ENCODE results near the gene HGD. TPM values are rescaled to one million over a fixed set of nuclear protein-coding genes. Genes with fewer than 3 reads are reported as not detected.

HGD gene
- total and polyA plus RNA-seq, 2 experiments from 2014 or later, result not detected

DNA sequence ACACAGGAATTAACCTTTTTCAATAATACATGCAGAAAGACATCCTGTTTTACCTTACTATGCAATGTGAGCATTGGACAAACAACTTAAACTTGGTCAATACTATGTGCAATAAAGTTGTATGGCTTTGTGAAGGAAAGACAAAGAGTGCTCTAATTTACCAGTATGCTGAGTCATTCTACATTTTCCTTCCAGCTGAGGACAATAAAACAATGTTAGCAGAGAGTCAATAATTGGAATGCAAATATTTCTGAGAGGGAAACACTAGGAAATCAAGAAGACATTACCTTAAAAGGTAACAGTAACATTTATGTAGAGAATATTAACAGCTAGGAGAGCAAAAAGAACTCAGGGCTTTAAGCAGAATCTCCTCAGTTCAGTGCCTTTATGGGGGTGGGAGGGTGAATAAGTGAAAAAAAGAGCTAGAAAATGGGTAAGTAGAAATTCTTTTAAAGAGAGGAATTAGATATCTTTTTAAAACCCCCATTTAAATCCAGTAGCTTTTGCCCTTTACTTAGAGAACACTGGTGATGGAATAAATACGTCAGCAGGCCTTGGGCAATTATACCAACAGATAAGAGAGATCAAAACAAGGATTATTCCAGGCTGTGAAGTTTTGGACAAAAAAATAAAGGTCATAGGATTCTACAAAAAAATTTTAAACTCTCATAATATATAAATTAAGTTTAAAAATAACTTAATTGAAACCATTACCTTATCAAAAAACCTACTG, 11.6 kb upstream of the HGD start:
- peaks cover 8% of the 10 kb centered on the region for H3K4me1 ChIP-seq (ENCODE audit: low read depth)
- H3K4me3 ChIP-seq, result no peak overlapping the region
- no peaks in the 10 kb centered on the region for H3K27me3 ChIP-seq
- peak in 1 of 2 donors; percentile 64 for DNase-seq (ENCODE audit: low read depth in 1 of 2, low spot score in 1 of 2)
- no peaks in the 10 kb centered on the region for H3K36me3 ChIP-seq
- no peaks in the 10 kb centered on the region for H3K9me3 ChIP-seq (ENCODE audit: low read depth)
- TF ChIP-seq, protein P1, sequence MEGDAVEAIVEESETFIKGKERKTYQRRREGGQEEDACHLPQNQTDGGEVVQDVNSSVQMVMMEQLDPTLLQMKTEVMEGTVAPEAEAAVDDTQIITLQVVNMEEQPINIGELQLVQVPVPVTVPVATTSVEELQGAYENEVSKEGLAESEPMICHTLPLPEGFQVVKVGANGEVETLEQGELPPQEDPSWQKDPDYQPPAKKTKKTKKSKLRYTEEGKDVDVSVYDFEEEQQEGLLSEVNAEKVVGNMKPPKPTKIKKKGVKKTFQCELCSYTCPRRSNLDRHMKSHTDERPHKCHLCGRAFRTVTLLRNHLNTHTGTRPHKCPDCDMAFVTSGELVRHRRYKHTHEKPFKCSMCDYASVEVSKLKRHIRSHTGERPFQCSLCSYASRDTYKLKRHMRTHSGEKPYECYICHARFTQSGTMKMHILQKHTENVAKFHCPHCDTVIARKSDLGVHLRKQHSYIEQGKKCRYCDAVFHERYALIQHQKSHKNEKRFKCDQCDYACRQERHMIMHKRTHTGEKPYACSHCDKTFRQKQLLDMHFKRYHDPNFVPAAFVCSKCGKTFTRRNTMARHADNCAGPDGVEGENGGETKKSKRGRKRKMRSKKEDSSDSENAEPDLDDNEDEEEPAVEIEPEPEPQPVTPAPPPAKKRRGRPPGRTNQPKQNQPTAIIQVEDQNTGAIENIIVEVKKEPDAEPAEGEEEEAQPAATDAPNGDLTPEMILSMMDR (IDR thresholded peaks at IDR 0.05; ENCODE audit: low read depth, low read length), result no peak
- H3K27ac ChIP-seq, result no peak overlapping the region

DNA sequence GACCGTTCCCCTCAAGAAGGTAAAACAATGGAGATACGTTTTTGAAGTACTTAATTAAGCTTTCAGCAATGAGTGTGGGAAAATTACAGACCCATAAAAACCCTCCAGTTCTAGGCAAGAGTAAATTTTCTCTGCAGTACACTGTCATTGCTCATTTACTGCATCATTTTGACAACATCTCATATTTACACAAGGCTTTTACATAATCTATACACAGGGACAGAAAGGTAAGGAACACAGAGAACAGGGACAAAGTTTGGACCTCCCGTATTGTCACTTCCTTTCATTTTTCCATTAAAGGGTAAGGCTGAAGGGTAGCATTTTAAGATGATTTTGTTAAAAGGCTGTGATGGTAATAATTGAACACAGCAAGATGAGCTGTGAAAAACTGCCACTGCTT, 7.4 kb upstream of the HGD start:
- Histone ChIP-seq H3K4me3 (no peak overlapping the region), H3K9me3 (ENCODE audit: low read depth) (no peaks in the 10 kb centered on the region), H3K27ac (no peak overlapping the region), H3K4me1 (ENCODE audit: low read depth) (peaks cover 8% of the 10 kb centered on the region), H3K27me3 (no peaks in the 10 kb centered on the region), H3K36me3 (no peaks in the 10 kb centered on the region)
- TF ChIP-seq, protein P1 (IDR thresholded peaks at IDR 0.05; ENCODE audit: low read depth, low read length), result no peak
- no peak for DNase-seq (ENCODE audit: low read depth in 1 of 2, low spot score in 1 of 2)

DNA sequence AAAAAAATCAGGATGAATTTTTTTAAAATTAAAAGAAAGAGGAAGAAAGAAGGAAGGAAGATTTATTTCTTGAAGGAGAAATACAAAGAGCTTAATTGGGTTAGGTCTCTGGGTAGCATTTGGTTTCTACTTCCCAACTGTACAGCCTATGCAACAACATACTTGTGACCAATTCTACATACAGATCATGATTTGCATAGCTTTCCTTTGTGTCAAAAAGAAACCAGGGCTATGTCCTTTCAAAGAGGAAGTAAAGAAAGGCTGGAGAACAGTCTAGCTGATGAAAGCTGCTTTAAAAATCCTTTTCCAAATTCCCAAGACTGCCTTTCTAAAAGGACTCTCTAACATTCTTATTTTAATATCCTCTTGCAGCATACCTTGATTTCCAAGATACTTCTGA, 6.1 kb upstream of the HGD start:
- Histone ChIP-seq H3K36me3 (no peaks in the 10 kb centered on the region), H3K27me3 (no peaks in the 10 kb centered on the region), H3K4me1 (ENCODE audit: low read depth) (no peaks in the 10 kb centered on the region), H3K9me3 (ENCODE audit: low read depth) (no peaks in the 10 kb centered on the region), H3K4me3 (no peak overlapping the region), H3K27ac (no peak overlapping the region)
- DNase-seq (ENCODE audit: low read depth in 1 of 2, low spot score in 1 of 2), result peak in 1 of 2 donors; percentile 30
- TF ChIP-seq, protein P1 (IDR thresholded peaks at IDR 0.05; ENCODE audit: low read depth, low read length), result no peak

DNA sequence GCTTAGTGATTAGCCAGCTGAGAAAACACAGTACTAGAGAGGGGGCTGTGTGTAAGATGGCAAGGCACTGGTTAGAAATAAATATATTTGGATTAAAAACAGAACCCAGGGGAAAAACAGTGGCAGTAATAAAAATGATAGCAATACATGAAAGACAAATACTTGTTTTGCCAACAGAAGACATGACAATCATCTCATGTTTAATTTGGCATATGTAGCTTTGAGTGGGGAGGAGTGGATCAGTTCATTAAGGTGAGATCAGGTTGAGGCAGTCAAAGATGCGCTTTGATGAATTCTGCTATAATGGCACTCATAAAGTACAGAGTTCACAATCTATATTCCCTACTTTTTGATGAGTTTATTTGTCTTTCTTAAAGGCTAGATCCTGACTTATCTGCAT, 3.4 kb upstream of the HGD start:
- no peak overlapping the region for H3K4me3 ChIP-seq
- TF ChIP-seq, protein P1 (IDR thresholded peaks at IDR 0.05; ENCODE audit: low read depth, low read length), result no peak
- no peaks in the 10 kb centered on the region for H3K9me3 ChIP-seq (ENCODE audit: low read depth)
- H3K36me3 ChIP-seq, result no peaks in the 10 kb centered on the region
- H3K27me3 ChIP-seq, result no peaks in the 10 kb centered on the region
- DNase-seq (ENCODE audit: low read depth in 1 of 2, low spot score in 1 of 2), result no peak
- no peaks in the 10 kb centered on the region for H3K4me1 ChIP-seq (ENCODE audit: low read depth)
- no peak overlapping the region for H3K27ac ChIP-seq

DNA sequence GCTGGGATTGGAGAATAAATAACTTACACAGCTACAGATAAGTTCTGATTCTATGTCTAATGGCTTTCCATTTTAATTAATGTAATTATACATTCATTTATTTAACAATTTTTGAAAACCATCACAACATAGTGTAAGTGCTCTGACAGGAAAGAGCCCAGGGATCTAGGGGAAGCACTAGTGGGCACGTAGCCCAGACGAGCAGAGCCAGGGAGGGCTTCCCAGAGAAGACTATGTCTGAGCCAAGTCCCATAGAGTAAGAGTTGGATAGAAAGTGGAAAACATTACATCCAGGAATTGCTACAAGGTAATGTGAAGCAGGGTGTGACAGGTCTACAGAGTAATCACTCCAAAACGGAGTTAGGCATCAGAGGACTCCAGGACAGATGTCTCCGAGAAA, 2.9 kb upstream of the HGD start:
- no peaks in the 10 kb centered on the region for H3K36me3 ChIP-seq
- DNase-seq (ENCODE audit: low read depth in 1 of 2, low spot score in 1 of 2), result peak in 1 of 2 donors; percentile 26
- TF ChIP-seq, protein P1 (IDR thresholded peaks at IDR 0.05; ENCODE audit: low read depth, low read length), result no peak

More for the DNA sequence above, 2.9 kb upstream of the HGD start:
- H3K27ac ChIP-seq, result no peak overlapping the region
- H3K27me3 ChIP-seq, result no peaks in the 10 kb centered on the region
- H3K4me3 ChIP-seq, result no peak overlapping the region
- no peaks in the 10 kb centered on the region for H3K4me1 ChIP-seq (ENCODE audit: low read depth)
- no peaks in the 10 kb centered on the region for H3K9me3 ChIP-seq (ENCODE audit: low read depth)

All from cardiac muscle cell (in vitro differentiated cells and primary cell).